SK-N-SH (cell line): ENCODE data around the gene RNF13.

Source experiments
- EP300 ChIP-seq, 2 experiments: IDR thresholded peaks; 2 replicates each; pipeline versions ENCODE4 v1.4.0 to v1.6.1; 2012; ENCODE audit warnings: borderline replicate concordance in 1 of 2, low read depth in 1 of 2, low read length in 1 of 2
- EZH2phosphoT487 ChIP-seq: fragments of 200-600 bp; sonication (generic); IDR thresholded peaks from 2 replicates; pipeline ENCODE4 v1.6.1; 2017; ENCODE audit warnings: low read depth, mixed run types, mild to moderate bottlenecking, antibody characterized with exemption, moderate library complexity, borderline replicate concordance
- GABPA ChIP-seq: IDR thresholded peaks from 2 replicates; pipeline ENCODE4 v1.4.0; 2012; ENCODE audit warnings: low read depth, mild to moderate bottlenecking
- MEF2A ChIP-seq: IDR thresholded peaks from 2 replicates; pipeline ENCODE4 v1.4.0; 2012; ENCODE audit warnings: low read depth, borderline replicate concordance
- MXI1 ChIP-seq: IDR thresholded peaks from 2 replicates; pipeline ENCODE4 v1.6.1; 2012; ENCODE audit warnings: mild to moderate bottlenecking, low read depth, low read length, improper control_type of control experiment
- NRF1 ChIP-seq: IDR thresholded peaks from 2 replicates; pipeline ENCODE4 v1.6.1; 2012; ENCODE audit warnings: low read depth, mild to moderate bottlenecking, low read length
- POLR2AphosphoS5 ChIP-seq: IDR thresholded peaks from 2 replicates; pipeline ENCODE4 v1.6.1; 2012; ENCODE audit warnings: low read depth, low read length
- RAD21 ChIP-seq: IDR thresholded peaks from 2 replicates; pipeline ENCODE4 v1.6.1; 2012; ENCODE audit warnings: mild to moderate bottlenecking, low read length
- YY1 ChIP-seq: IDR thresholded peaks from 2 replicates; pipeline ENCODE4 v1.4.0; 2012; ENCODE audit warnings: low read depth, mild to moderate bottlenecking
- TF ChIP-seq, protein P1 (sequence below): fragments of 200-600 bp; sonication (generic); IDR thresholded peaks from 2 replicates; pipeline ENCODE4 v1.6.1; 2017; ENCODE audit warnings: antibody characterized with exemption, mild to moderate bottlenecking, moderate library complexity
- TF ChIP-seq, protein P2 (sequence below): IDR thresholded peaks from 2 replicates; pipeline ENCODE4 v1.6.1; 2012; ENCODE audit warnings: mild to moderate bottlenecking, low read depth, low read length, moderate library complexity

DNA sequence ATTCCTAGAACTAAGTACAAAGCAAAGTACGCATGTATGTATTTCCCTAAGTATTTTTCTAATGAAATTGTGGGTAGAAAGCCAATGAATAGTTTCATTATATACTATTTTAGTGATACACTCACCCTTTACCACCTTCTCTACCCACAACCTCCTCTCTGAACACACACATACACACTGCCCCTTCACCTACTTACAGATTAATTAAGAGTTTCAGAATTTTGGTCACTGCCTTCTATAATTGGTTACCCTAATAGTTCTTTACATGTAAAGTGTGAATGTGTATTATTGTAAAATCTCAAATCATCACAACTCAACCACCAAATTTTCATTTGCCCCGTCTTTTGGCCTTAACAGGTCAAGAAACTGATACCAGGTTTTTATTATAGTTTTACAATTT, 150.5 kb downstream of the RNF13 start:
- TF ChIP-seq, protein P1, sequence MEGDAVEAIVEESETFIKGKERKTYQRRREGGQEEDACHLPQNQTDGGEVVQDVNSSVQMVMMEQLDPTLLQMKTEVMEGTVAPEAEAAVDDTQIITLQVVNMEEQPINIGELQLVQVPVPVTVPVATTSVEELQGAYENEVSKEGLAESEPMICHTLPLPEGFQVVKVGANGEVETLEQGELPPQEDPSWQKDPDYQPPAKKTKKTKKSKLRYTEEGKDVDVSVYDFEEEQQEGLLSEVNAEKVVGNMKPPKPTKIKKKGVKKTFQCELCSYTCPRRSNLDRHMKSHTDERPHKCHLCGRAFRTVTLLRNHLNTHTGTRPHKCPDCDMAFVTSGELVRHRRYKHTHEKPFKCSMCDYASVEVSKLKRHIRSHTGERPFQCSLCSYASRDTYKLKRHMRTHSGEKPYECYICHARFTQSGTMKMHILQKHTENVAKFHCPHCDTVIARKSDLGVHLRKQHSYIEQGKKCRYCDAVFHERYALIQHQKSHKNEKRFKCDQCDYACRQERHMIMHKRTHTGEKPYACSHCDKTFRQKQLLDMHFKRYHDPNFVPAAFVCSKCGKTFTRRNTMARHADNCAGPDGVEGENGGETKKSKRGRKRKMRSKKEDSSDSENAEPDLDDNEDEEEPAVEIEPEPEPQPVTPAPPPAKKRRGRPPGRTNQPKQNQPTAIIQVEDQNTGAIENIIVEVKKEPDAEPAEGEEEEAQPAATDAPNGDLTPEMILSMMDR: no peak
- TF ChIP-seq EP300 (IDR thresholded peaks at IDR 0.05; ENCODE audit: borderline replicate concordance in 1 of 2, low read depth in 1 of 2, low read length in 1 of 2) (no peak), RAD21 (no peak), MEF2A (no peak), NRF1 (no peak), POLR2AphosphoS5 (no peak), YY1 (no peak), EZH2phosphoT487 (no peak), MXI1 (no peak), GABPA (no peak)
- TF ChIP-seq, protein P2, sequence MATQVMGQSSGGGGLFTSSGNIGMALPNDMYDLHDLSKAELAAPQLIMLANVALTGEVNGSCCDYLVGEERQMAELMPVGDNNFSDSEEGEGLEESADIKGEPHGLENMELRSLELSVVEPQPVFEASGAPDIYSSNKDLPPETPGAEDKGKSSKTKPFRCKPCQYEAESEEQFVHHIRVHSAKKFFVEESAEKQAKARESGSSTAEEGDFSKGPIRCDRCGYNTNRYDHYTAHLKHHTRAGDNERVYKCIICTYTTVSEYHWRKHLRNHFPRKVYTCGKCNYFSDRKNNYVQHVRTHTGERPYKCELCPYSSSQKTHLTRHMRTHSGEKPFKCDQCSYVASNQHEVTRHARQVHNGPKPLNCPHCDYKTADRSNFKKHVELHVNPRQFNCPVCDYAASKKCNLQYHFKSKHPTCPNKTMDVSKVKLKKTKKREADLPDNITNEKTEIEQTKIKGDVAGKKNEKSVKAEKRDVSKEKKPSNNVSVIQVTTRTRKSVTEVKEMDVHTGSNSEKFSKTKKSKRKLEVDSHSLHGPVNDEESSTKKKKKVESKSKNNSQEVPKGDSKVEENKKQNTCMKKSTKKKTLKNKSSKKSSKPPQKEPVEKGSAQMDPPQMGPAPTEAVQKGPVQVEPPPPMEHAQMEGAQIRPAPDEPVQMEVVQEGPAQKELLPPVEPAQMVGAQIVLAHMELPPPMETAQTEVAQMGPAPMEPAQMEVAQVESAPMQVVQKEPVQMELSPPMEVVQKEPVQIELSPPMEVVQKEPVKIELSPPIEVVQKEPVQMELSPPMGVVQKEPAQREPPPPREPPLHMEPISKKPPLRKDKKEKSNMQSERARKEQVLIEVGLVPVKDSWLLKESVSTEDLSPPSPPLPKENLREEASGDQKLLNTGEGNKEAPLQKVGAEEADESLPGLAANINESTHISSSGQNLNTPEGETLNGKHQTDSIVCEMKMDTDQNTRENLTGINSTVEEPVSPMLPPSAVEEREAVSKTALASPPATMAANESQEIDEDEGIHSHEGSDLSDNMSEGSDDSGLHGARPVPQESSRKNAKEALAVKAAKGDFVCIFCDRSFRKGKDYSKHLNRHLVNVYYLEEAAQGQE: no peak
